OCI-LY3 (cell line): ENCODE measurements around the gene SFI1.

Experiments used
- CTCF ChIP-seq: fragments of 200-600, 300-600 bp; sonication (generic); IDR thresholded peaks from 2 replicates; pipeline ENCODE4 v1.5.1; 2014; ENCODE audit warnings: antibody characterized with exemption, low read length, low read depth
- EZH2phosphoT487 ChIP-seq: fragments of 200-600 bp; shearing (Covaris generic); IDR thresholded peaks from 2 replicates; pipeline ENCODE4 v1.6.1; 2018; ENCODE audit warnings: antibody characterized with exemption, mixed run types, low read depth

GRCh38 chr22:31497148-31497938, 1.0 kb downstream of the SFI1 start:
- TF ChIP-seq CTCF (no peak), EZH2phosphoT487 (no peak)
